PFSK-1 (cell line): ENCODE data around the gene JUND.

Experiments
- TAF1 ChIP-seq: IDR thresholded peaks from 2 replicates; pipeline ENCODE4 v1.6.1; 2012; ENCODE audit warnings: low read length, control low read depth, borderline replicate concordance; ENCODE audit not compliant: insufficient read depth
- TF ChIP-seq, protein P1 (sequence below), 2 experiments: IDR thresholded peaks; 2 replicates each; pipeline versions ENCODE4 v1.6.1 to v1.8.0; 2011 to 2012; ENCODE audit warnings: low read depth in 2 of 2, low read length in 2 of 2, control low read depth in 1 of 2, inconsistent platforms in 1 of 2, mild to moderate bottlenecking in 1 of 2, moderate library complexity in 1 of 2; ENCODE audit not compliant: insufficient read depth in 1 of 2

DNA sequence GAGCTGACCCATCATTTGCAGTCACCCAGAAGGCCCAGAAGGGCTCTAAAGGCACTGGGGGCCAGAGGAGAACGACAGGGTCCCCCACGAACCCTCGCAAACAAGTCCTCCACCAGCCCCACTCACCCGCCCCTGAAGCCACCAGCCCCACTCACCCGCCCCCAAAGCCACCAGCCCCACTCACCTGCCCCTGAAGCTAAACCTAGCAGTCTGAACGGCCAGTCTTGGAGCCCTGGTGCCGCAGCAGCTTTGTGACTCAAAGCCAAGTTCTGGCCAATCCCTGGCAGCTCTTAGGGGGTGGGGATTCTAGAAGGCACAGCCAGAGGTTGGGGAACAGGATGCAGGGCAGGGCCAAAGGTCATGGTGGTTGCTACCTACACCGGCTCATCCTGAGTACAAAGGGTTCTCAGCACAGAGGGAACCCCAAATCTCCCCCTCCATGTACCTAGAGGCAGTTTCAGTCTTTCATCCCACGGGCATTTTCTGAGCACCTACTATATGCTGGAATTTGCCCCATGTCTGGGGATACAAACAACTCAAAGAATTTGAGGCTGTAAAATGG is 7.1 kb downstream of the JUND start, which contains the start of gene IQCN:
- TF ChIP-seq TAF1, result no peak
- TF ChIP-seq, protein P1, sequence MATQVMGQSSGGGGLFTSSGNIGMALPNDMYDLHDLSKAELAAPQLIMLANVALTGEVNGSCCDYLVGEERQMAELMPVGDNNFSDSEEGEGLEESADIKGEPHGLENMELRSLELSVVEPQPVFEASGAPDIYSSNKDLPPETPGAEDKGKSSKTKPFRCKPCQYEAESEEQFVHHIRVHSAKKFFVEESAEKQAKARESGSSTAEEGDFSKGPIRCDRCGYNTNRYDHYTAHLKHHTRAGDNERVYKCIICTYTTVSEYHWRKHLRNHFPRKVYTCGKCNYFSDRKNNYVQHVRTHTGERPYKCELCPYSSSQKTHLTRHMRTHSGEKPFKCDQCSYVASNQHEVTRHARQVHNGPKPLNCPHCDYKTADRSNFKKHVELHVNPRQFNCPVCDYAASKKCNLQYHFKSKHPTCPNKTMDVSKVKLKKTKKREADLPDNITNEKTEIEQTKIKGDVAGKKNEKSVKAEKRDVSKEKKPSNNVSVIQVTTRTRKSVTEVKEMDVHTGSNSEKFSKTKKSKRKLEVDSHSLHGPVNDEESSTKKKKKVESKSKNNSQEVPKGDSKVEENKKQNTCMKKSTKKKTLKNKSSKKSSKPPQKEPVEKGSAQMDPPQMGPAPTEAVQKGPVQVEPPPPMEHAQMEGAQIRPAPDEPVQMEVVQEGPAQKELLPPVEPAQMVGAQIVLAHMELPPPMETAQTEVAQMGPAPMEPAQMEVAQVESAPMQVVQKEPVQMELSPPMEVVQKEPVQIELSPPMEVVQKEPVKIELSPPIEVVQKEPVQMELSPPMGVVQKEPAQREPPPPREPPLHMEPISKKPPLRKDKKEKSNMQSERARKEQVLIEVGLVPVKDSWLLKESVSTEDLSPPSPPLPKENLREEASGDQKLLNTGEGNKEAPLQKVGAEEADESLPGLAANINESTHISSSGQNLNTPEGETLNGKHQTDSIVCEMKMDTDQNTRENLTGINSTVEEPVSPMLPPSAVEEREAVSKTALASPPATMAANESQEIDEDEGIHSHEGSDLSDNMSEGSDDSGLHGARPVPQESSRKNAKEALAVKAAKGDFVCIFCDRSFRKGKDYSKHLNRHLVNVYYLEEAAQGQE (IDR thresholded peaks at IDR 0.05; ENCODE audit: insufficient read depth in 1 of 2, low read depth in 2 of 2, low read length in 2 of 2), result no peak
